CD4-positive, alpha-beta T cell treated with Interleukin-17A for 4 hours (primary cell): ENCODE data around the gene CLEC2A.
"Not testable (repeated sequence)": the region's sequence is repeated elsewhere in the genome, so short reads cannot be mapped to it uniquely, and the experiment has no call there.

Source experiments
- DNase-seq: peaks from one replicate; pipeline ENCODE4 v3.0.0-alpha.2; 2020; ENCODE audit warnings: mixed read lengths

CLEC2A gene

GRCh38 chr12:9932270-9932669 lies at the start of gene CLEC2A:
TSS of gene CLEC2A (minus strand) at chr12:9932370. CDS start at chr12:9932329, 41 bp downstream.
- no peak for DNase-seq

GRCh38 chr12:9980126-9980525 lies 48.0 kb upstream of the CLEC2A start:
- no peak for DNase-seq

GRCh38 chr12:9977916-9978315 lies 45.7 kb upstream of the CLEC2A start:
- DNase-seq = no peak

- DNase-seq = not testable (repeated sequence)
Measured at GRCh38 chr12:9976626-9977025, 44.5 kb upstream of the CLEC2A start.

- no peak for DNase-seq
Measured at GRCh38 chr12:9975614-9976013, 43.4 kb upstream of the CLEC2A start.

GRCh38 chr12:9974731-9975130 lies 42.6 kb upstream of the CLEC2A start:
- DNase-seq = not testable (repeated sequence)

GRCh38 chr12:9973949-9974348 lies 41.8 kb upstream of the CLEC2A start:
- DNase-seq = no peak

- no peak for DNase-seq
Measured at GRCh38 chr12:9971181-9971580, 39.0 kb upstream of the CLEC2A start, which contains the start of gene CLEC12A. TSS of gene CLEC12A (plus strand) at chr12:9971409. CDS start at chr12:9971597, 188 bp downstream.

GRCh38 chr12:9969673-9970072 lies 37.5 kb upstream of the CLEC2A start:
- no peak for DNase-seq

GRCh38 chr12:9961901-9962300 lies 29.7 kb upstream of the CLEC2A start:
- DNase-seq = no peak

- no peak for DNase-seq
Measured at GRCh38 chr12:9961106-9961505, 28.9 kb upstream of the CLEC2A start.

GRCh38 chr12:9960590-9960989 lies 28.4 kb upstream of the CLEC2A start:
- no peak for DNase-seq

- DNase-seq = no peak
Measured at GRCh38 chr12:9957834-9958233, 25.7 kb upstream of the CLEC2A start.

- not testable (repeated sequence) for DNase-seq
Measured at GRCh38 chr12:9952954-9953729, 21.0 kb upstream of the CLEC2A start.

GRCh38 chr12:9951026-9951675 lies 19.0 kb upstream of the CLEC2A start:
- peak; percentile 50 for DNase-seq

GRCh38 chr12:9948606-9949296 lies 16.6 kb upstream of the CLEC2A start:
- DNase-seq = no peak

- no peak for DNase-seq
Measured at GRCh38 chr12:9947674-9948073, 15.5 kb upstream of the CLEC2A start.

GRCh38 chr12:9944391-9944790 lies 12.2 kb upstream of the CLEC2A start:
- no peak for DNase-seq

GRCh38 chr12:9943240-9943639 lies 11.1 kb upstream of the CLEC2A start:
- DNase-seq = peak; percentile 19

GRCh38 chr12:9941838-9942237 lies 9.7 kb upstream of the CLEC2A start:
- no peak for DNase-seq

GRCh38 chr12:9940375-9940774 lies 8.2 kb upstream of the CLEC2A start:
- peak; percentile 10 for DNase-seq

GRCh38 chr12:9936591-9936990 lies 4.4 kb upstream of the CLEC2A start:
- DNase-seq = no peak

GRCh38 chr12:9935026-9935425 lies 2.9 kb upstream of the CLEC2A start:
- no peak for DNase-seq

- no peak for DNase-seq
Measured at GRCh38 chr12:9933958-9934357, 1.8 kb upstream of the CLEC2A start.
